GM12872 (cell line): Measurements from ENCODE around the gene SLC43A3.

ENCODE experiments used
- TF ChIP-seq, protein P1 (sequence below): IDR thresholded peaks from 3 replicates; pipeline ENCODE4 v1.5.1; 2011; ENCODE audit warnings: low read depth, mild to moderate bottlenecking, low read length, moderate library complexity; ENCODE audit not compliant: insufficient read depth

Gene SLC43A3

GRCh38 chr11:57405271-57405860 is 21.6 kb downstream of the SLC43A3 start:
- TF ChIP-seq, protein P1, sequence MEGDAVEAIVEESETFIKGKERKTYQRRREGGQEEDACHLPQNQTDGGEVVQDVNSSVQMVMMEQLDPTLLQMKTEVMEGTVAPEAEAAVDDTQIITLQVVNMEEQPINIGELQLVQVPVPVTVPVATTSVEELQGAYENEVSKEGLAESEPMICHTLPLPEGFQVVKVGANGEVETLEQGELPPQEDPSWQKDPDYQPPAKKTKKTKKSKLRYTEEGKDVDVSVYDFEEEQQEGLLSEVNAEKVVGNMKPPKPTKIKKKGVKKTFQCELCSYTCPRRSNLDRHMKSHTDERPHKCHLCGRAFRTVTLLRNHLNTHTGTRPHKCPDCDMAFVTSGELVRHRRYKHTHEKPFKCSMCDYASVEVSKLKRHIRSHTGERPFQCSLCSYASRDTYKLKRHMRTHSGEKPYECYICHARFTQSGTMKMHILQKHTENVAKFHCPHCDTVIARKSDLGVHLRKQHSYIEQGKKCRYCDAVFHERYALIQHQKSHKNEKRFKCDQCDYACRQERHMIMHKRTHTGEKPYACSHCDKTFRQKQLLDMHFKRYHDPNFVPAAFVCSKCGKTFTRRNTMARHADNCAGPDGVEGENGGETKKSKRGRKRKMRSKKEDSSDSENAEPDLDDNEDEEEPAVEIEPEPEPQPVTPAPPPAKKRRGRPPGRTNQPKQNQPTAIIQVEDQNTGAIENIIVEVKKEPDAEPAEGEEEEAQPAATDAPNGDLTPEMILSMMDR = no peak

DNA sequence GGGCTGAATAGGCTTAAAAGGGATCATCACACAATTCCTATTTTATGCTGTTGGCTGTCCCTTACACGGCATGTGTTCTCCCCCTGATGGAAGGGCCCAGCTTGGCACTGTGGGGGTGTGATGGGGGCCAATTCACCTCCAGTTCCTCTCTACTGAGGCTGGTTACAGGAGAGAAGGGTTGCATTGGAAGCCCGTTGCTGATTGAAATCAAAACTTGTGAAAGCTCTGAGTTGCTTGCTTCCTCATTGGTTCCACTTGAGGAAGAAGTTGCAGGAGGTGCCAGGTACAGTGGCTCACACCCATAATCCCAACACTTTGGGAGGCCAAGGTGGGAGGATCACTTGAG is 23.1 kb downstream of the SLC43A3 start:
- TF ChIP-seq, protein P1 = no peak

DNA sequence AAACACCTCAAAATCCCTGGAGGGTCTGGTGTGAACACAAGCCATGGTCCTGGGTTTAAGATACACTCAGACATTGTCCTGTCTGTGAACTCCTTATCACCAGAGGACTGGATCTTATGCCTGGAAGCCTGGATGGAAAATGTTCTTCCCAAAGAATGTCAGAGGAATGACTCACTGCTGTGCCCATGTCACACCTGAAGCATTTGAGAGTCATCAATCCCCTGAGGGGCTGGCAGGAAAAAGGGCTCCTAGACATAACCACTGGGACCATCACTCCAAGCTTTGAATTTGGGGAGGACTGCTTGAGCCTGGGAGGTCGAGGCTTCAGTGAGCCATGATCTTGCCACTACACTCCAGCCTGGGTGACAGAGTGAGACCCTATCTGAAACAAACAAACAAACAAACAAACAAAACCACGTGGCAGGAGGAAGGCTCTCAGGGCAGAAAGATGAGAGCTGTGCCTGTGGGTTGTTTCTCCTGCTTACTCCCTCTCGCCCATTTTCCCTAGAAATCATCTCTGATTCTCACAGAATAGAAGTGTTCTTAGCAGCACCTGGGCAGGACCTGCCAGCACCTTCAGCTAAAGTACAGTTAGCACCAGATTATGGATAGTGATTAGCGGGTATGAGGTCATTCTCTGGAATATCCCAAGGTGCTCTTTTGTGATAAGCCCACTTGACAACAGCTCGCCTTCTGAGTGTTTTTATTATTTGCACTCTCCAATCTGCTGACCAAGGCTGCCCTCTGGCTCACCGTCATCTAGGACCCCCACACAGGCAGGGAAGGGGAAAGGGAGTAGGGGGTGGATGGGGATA is 24.5 kb downstream of the SLC43A3 start:
- TF ChIP-seq, protein P1 = no peak

DNA sequence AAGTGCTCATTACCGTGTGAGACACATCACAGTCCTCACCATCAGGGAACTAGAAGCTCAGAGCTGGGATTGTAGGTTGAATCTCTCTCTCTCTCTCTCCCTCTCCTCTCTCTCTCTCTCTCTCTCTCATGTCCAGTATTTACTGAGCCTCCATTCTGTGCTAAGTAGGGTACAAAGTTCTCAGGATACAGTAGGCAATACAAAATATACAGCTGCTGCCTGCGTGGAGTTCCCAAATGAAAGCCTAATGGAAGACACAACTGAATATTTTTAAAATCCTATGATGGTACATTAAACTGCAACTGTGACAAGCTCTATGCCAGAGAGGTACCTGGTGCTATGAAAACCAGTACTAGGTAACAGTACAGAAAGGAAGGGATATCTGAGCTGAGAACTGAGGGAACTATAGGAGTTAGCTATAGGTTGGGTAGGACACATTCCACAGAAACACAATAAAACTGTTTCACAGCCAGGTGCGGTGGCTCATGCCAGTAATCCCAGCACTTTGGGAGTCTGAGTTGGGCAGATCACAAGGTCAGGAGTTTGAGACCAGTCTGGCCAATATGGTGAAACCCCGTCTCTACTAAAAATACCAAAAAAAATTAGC is 26.8 kb downstream of the SLC43A3 start:
- TF ChIP-seq, protein P1 = no peak

DNA sequence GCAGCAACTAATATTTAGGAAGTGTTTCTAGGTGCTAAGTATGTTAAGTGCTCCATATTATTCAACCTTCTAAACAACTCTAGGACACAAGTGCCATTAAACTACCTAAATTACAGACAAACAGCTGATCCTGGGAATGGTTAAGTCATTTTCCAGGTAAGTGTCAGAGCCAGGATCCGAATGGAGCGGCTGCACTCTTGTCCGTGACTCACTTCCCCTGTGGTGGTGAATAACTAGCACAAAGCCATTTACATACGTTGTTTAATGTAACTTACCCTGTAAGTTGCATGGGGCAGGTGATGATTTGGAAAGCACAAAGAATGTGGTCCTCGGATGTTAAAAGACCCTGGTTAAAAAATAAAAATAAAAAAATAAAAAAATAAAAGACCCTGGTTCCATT is 27.7 kb downstream of the SLC43A3 start:
- TF ChIP-seq, protein P1 = no peak

GRCh38 chr11:57397394-57397990 is 29.4 kb downstream of the SLC43A3 start:
- TF ChIP-seq, protein P1 = no peak

DNA sequence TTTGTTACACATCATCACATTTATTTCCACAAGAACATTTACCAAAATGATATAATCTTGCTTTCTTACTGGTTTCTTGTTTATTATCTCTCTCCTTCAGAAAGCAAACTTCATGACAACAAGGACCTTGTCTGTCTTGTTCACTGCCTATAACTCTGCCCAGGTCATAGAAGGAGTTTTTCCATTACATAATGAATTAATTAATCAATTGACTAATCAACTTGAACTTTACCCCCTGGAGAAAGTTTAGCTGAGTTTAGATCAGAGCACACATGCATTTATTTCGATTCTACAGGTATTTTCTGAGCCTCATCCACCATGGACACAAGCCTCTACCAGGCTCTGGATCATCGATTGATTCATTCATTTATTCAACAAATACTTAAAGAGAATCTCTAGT is 30.2 kb downstream of the SLC43A3 start:
- TF ChIP-seq, protein P1 = no peak
